SK-N-SH (cell line): ENCODE results near the gene DEFB124.
"Not testable (repeated sequence)": the region's sequence is repeated elsewhere in the genome, so short reads cannot be mapped to it uniquely, and the experiment has no call there.

Source experiments
- GATA2 ChIP-seq: sonication (generic); formaldehyde crosslinking; IDR thresholded peaks from 2 replicates; pipeline ENCODE4 v1.5.0; 2020; ENCODE audit warnings: mild to moderate bottlenecking, missing genetic modification reagents
- TF ChIP-seq, protein P1 (sequence below): fragments of 200-600 bp; sonication (generic); IDR thresholded peaks from 2 replicates; pipeline ENCODE4 v1.6.1; 2017; ENCODE audit warnings: antibody characterized with exemption, mild to moderate bottlenecking, moderate library complexity

DNA sequence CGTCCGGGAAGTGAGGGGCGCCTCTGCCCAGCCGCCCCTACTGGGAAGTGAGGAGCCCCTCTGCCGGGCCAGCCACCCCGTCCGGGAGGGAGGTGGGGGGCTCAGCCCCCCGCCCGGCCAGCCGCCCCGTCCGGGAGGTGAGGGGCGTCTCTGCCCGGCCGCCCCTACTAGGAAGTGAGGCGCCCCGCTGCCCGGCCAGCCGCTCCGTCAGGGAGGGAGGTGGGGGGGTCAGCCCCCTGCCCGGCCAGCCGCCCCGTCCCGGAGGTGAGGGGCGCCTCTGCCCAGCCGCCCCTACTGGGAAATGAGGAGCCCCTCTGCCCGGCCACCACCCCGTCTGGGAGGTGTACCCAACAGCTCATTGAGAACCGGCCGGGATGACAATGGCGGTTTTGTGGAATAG is 47.4 kb downstream of the DEFB124 start:
- TF ChIP-seq GATA2 (CRISPR knock-in tag): not testable (repeated sequence)
- TF ChIP-seq, protein P1, sequence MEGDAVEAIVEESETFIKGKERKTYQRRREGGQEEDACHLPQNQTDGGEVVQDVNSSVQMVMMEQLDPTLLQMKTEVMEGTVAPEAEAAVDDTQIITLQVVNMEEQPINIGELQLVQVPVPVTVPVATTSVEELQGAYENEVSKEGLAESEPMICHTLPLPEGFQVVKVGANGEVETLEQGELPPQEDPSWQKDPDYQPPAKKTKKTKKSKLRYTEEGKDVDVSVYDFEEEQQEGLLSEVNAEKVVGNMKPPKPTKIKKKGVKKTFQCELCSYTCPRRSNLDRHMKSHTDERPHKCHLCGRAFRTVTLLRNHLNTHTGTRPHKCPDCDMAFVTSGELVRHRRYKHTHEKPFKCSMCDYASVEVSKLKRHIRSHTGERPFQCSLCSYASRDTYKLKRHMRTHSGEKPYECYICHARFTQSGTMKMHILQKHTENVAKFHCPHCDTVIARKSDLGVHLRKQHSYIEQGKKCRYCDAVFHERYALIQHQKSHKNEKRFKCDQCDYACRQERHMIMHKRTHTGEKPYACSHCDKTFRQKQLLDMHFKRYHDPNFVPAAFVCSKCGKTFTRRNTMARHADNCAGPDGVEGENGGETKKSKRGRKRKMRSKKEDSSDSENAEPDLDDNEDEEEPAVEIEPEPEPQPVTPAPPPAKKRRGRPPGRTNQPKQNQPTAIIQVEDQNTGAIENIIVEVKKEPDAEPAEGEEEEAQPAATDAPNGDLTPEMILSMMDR: not testable (repeated sequence)
